Measurements from ENCODE around the gene ZCRB1. TPM values are rescaled to one million over a fixed set of nuclear protein-coding genes. Genes with fewer than 3 reads are reported as not detected.

ZCRB1 gene
- total and polyA plus RNA-seq, 2 experiments from 2014 or later: 18.1 to 256 TPM

- Mint-ChIP-seq H3K27me3 (ENCODE audit: insufficient read depth, low read depth, poor library complexity) (no peaks in the 10 kb centered on the region), H3K36me3 (ENCODE audit: low read depth) (no peaks in the 10 kb centered on the region), H3K27ac (no peak overlapping the region), H3K9me3 (no peaks in the 10 kb centered on the region), H3K4me3 (no peak overlapping the region), H3K4me1 (no peaks in the 10 kb centered on the region)
- Histone ChIP-seq H3K4me2 (no peak overlapping the region), H3K9me2 (ENCODE audit: insufficient read depth) (no peaks in the 10 kb centered on the region), H3K27ac (ENCODE audit: low read depth) (no peak overlapping the region), H3K27me3 (ENCODE audit: insufficient read depth) (no peaks in the 10 kb centered on the region), H3F3A (replicated peaks; ENCODE audit: low read depth) (no peaks in the 10 kb centered on the region), H3K36me3 (ENCODE audit: insufficient read depth) (no peaks in the 10 kb centered on the region), H3K79me2 (replicated peaks; ENCODE audit: insufficient read depth) (no peaks in the 10 kb centered on the region), H4K20me1 (replicated peaks; ENCODE audit: insufficient read depth) (no peaks in the 10 kb centered on the region), H2AFZ (no peak overlapping the region), H3K4me3 (no peak overlapping the region), H3K4me1 (ENCODE audit: insufficient read depth) (no peaks in the 10 kb centered on the region)
- TF ChIP-seq JUNB (IDR thresholded peaks at IDR 0.05; ENCODE audit: unreplicated experiment): no peak
- no peak for TF ChIP-seq STAT1 (IDR thresholded peaks at IDR 0.05; ENCODE audit: unreplicated experiment)
- no peak for TF ChIP-seq EZH2 (IDR thresholded peaks at IDR 0.05; ENCODE audit: low read depth, unreplicated experiment)
- TF ChIP-seq POLR2AphosphoS5 (IDR thresholded peaks at IDR 0.05; ENCODE audit: low read depth): no peak
- no peak for TF ChIP-seq CREB1 (CRISPR knock-in tag; IDR thresholded peaks at IDR 0.05; ENCODE audit: low read depth)
- TF ChIP-seq, protein P1, sequence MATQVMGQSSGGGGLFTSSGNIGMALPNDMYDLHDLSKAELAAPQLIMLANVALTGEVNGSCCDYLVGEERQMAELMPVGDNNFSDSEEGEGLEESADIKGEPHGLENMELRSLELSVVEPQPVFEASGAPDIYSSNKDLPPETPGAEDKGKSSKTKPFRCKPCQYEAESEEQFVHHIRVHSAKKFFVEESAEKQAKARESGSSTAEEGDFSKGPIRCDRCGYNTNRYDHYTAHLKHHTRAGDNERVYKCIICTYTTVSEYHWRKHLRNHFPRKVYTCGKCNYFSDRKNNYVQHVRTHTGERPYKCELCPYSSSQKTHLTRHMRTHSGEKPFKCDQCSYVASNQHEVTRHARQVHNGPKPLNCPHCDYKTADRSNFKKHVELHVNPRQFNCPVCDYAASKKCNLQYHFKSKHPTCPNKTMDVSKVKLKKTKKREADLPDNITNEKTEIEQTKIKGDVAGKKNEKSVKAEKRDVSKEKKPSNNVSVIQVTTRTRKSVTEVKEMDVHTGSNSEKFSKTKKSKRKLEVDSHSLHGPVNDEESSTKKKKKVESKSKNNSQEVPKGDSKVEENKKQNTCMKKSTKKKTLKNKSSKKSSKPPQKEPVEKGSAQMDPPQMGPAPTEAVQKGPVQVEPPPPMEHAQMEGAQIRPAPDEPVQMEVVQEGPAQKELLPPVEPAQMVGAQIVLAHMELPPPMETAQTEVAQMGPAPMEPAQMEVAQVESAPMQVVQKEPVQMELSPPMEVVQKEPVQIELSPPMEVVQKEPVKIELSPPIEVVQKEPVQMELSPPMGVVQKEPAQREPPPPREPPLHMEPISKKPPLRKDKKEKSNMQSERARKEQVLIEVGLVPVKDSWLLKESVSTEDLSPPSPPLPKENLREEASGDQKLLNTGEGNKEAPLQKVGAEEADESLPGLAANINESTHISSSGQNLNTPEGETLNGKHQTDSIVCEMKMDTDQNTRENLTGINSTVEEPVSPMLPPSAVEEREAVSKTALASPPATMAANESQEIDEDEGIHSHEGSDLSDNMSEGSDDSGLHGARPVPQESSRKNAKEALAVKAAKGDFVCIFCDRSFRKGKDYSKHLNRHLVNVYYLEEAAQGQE (IDR thresholded peaks at IDR 0.05; ENCODE audit: unreplicated experiment): no peak
- no peak for TF ChIP-seq ZNF331 (CRISPR knock-in tag; IDR thresholded peaks at IDR 0.05; ENCODE audit: low read depth)
- TF ChIP-seq, protein P2, sequence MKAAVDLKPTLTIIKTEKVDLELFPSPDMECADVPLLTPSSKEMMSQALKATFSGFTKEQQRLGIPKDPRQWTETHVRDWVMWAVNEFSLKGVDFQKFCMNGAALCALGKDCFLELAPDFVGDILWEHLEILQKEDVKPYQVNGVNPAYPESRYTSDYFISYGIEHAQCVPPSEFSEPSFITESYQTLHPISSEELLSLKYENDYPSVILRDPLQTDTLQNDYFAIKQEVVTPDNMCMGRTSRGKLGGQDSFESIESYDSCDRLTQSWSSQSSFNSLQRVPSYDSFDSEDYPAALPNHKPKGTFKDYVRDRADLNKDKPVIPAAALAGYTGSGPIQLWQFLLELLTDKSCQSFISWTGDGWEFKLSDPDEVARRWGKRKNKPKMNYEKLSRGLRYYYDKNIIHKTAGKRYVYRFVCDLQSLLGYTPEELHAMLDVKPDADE (IDR thresholded peaks at IDR 0.05): no peak
- TF ChIP-seq EZH2phosphoT487 (IDR thresholded peaks at IDR 0.05; ENCODE audit: unreplicated experiment): no peak
- TF ChIP-seq ZNF114 (CRISPR knock-in tag; IDR thresholded peaks at IDR 0.05): no peak
- TF ChIP-seq, protein P3, sequence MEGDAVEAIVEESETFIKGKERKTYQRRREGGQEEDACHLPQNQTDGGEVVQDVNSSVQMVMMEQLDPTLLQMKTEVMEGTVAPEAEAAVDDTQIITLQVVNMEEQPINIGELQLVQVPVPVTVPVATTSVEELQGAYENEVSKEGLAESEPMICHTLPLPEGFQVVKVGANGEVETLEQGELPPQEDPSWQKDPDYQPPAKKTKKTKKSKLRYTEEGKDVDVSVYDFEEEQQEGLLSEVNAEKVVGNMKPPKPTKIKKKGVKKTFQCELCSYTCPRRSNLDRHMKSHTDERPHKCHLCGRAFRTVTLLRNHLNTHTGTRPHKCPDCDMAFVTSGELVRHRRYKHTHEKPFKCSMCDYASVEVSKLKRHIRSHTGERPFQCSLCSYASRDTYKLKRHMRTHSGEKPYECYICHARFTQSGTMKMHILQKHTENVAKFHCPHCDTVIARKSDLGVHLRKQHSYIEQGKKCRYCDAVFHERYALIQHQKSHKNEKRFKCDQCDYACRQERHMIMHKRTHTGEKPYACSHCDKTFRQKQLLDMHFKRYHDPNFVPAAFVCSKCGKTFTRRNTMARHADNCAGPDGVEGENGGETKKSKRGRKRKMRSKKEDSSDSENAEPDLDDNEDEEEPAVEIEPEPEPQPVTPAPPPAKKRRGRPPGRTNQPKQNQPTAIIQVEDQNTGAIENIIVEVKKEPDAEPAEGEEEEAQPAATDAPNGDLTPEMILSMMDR (conservative IDR thresholded peaks at IDR 0.05; ENCODE audit: low read depth in 2 of 2): no peak
- no peak for TF ChIP-seq NANOG (IDR thresholded peaks at IDR 0.05; ENCODE audit: borderline replicate concordance)
- no peak for TF ChIP-seq ZNF462 (CRISPR knock-in tag; IDR thresholded peaks at IDR 0.05)
- ATAC-seq (no peak), DNase-seq (ENCODE audit: low spot score) (no peak)
These were observed 40.5 kb downstream of the ZCRB1 start for GRCh38 chr12:42285431-42285830.
